Vagina (tissue), 2 donors: ENCODE measurements around the gene C6orf47.

Experiments
- POLR2A ChIP-seq, 2 donors: fragments of 450-650 bp; IDR thresholded peaks; one replicate each; pipeline ENCODE4 v1.6.1; 2017; ENCODE audit warnings: antibody characterized with exemption in 2 of 2, mild to moderate bottlenecking in 2 of 2, moderate library complexity in 2 of 2
- TF ChIP-seq, protein P1 (sequence below), 3 experiments: fragments of 450-650 bp in 2 of 3; fragments of 200-600 bp in 1 of 3; sonication (generic) in 1 of 3; IDR thresholded peaks; one replicate each; pipeline ENCODE4 v1.5.1; 2017 to 2019; ENCODE audit warnings: antibody characterized with exemption in 3 of 3, mild to moderate bottlenecking in 2 of 3, moderate library complexity in 2 of 3

DNA sequence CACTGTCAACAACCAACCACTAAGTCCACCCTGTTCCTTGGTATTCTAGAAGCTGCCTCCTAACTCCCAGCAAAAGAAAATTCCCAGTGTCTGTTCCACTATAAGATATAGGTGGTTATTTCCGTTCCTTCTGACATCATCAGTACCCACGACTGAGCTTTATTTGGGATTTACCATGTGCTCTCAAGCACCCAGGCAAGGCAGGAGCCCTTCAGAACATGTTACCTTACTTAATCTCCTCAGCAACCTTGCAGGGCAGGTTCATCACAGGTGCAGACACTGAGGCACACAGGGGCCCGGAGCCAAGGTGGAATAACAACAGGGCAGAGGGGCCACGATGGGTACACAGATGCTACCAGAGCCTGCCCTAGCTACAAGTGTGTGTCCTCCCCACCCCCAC, 31.8 kb upstream of the C6orf47 start:
- TF ChIP-seq, protein P1, sequence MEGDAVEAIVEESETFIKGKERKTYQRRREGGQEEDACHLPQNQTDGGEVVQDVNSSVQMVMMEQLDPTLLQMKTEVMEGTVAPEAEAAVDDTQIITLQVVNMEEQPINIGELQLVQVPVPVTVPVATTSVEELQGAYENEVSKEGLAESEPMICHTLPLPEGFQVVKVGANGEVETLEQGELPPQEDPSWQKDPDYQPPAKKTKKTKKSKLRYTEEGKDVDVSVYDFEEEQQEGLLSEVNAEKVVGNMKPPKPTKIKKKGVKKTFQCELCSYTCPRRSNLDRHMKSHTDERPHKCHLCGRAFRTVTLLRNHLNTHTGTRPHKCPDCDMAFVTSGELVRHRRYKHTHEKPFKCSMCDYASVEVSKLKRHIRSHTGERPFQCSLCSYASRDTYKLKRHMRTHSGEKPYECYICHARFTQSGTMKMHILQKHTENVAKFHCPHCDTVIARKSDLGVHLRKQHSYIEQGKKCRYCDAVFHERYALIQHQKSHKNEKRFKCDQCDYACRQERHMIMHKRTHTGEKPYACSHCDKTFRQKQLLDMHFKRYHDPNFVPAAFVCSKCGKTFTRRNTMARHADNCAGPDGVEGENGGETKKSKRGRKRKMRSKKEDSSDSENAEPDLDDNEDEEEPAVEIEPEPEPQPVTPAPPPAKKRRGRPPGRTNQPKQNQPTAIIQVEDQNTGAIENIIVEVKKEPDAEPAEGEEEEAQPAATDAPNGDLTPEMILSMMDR (IDR thresholded peaks at IDR 0.05): no peak
- no peak for TF ChIP-seq POLR2A (IDR thresholded peaks at IDR 0.05)
